WTC11 (cell line): ENCODE measurements around the gene SEBOX. TPM values are rescaled to one million over a fixed set of nuclear protein-coding genes. Genes with fewer than 3 reads are reported as not detected.

Experiments used
- ATAC-seq: fragments of 200-7000 bp; cut with Tn5 transposase; 2 replicates; pipeline ENCODE4 v1.10.0; 2021; ENCODE audit warnings: mild to moderate bottlenecking, moderate library complexity
- CTCF ChIA-PET: fragments of 300-600 bp; sonication (Branson Sonifier 250); formaldehyde crosslinking; loops from one replicate; lab custom pipeline; 2021; ENCODE audit warnings: antibody characterized with exemption; lab: Charles Lee
- POLR2A ChIA-PET: fragments of 350-600 bp; sonication (Branson Sonifier 250); formaldehyde crosslinking; loops from one replicate; lab custom pipeline; 2021; ENCODE audit warnings: antibody characterized with exemption; lab: Charles Lee
- DNase-seq: peaks from one replicate; pipeline ENCODE4 v3.0.0; 2021; ENCODE audit warnings: low spot score
- H3K27ac Mint-ChIP-seq: 2 replicates; pipeline ENCODE4 v1.8.0; 2021; ENCODE audit warnings: mixed read lengths
- H3K27me3 Mint-ChIP-seq: 2 replicates; pipeline ENCODE4 v1.8.0; 2021; ENCODE audit warnings: low read depth, mild to moderate bottlenecking, moderate library complexity, mixed read lengths
- H3K36me3 Mint-ChIP-seq: 2 replicates; pipeline ENCODE4 v1.8.0; 2021; ENCODE audit warnings: mixed read lengths
- H3K4me1 Mint-ChIP-seq: 2 replicates; pipeline ENCODE4 v1.8.0; 2022; ENCODE audit warnings: mixed read lengths
- H3K4me3 Mint-ChIP-seq: 2 replicates; pipeline ENCODE4 v1.8.0; 2021; ENCODE audit warnings: mild to moderate bottlenecking, moderate library complexity, mixed read lengths
- H3K9me3 Mint-ChIP-seq: 2 replicates; pipeline ENCODE4 v1.8.0; 2021; ENCODE audit warnings: mixed read lengths
- ARID4B ChIP-seq: sonication (generic); formaldehyde crosslinking; IDR thresholded peaks from 2 replicates; pipeline ENCODE4 v1.8.0; 2023; ENCODE audit warnings: missing genetic modification reagents, mild to moderate bottlenecking, borderline replicate concordance
- ATF6 ChIP-seq: sonication (generic); formaldehyde crosslinking; IDR thresholded peaks from 2 replicates; pipeline ENCODE4 v1.8.1; 2023; ENCODE audit warnings: mild to moderate bottlenecking, missing genetic modification reagents
- E2F5 ChIP-seq: sonication (generic); formaldehyde crosslinking; IDR thresholded peaks from 2 replicates; pipeline ENCODE4 v1.8.1; 2022; ENCODE audit warnings: mild to moderate bottlenecking, moderate library complexity, missing genetic modification reagents
- ETV6 ChIP-seq: sonication (generic); formaldehyde crosslinking; IDR thresholded peaks from 2 replicates; pipeline ENCODE4 v1.8.1; 2022; ENCODE audit warnings: mild to moderate bottlenecking, missing genetic modification reagents
- FOXK1 ChIP-seq: sonication (generic); formaldehyde crosslinking; IDR thresholded peaks from 2 replicates; pipeline ENCODE4 v1.8.0; 2022; ENCODE audit warnings: mild to moderate bottlenecking, moderate library complexity, missing genetic modification reagents
- FOXP4 ChIP-seq: sonication (generic); formaldehyde crosslinking; IDR thresholded peaks from 2 replicates; pipeline ENCODE4 v1.8.0; 2022; ENCODE audit warnings: mild to moderate bottlenecking, missing genetic modification reagents
- GTF2I ChIP-seq: fragments of 250-450 bp; sonication (Bioruptor Pico); conservative IDR thresholded peaks from 2 replicates; pipeline ENCODE4 v1.4.0; 2021; ENCODE audit warnings: mild to moderate bottlenecking
- HMGXB4 ChIP-seq: sonication (generic); formaldehyde crosslinking; IDR thresholded peaks from 2 replicates; pipeline ENCODE4 v1.8.1; 2023; ENCODE audit warnings: mild to moderate bottlenecking, moderate library complexity, missing genetic modification reagents
- SMAD3 ChIP-seq: sonication (generic); formaldehyde crosslinking; IDR thresholded peaks from 2 replicates; pipeline ENCODE4 v1.8.0; 2022; ENCODE audit warnings: missing genetic modification reagents, mild to moderate bottlenecking, borderline replicate concordance
- SP1 ChIP-seq: sonication (generic); formaldehyde crosslinking; conservative IDR thresholded peaks from 2 replicates; pipeline ENCODE4 v1.8.1; 2022; ENCODE audit warnings: missing genetic modification reagents
- TEAD1 ChIP-seq: sonication (generic); formaldehyde crosslinking; IDR thresholded peaks from 2 replicates; pipeline ENCODE4 v1.8.0; 2022; ENCODE audit warnings: mild to moderate bottlenecking, missing genetic modification reagents
- ZBTB43 ChIP-seq: sonication (generic); formaldehyde crosslinking; IDR thresholded peaks from 2 replicates; pipeline ENCODE4 v1.8.1; 2023; ENCODE audit warnings: mild to moderate bottlenecking, missing genetic modification reagents
- ZNF219 ChIP-seq: sonication (generic); formaldehyde crosslinking; IDR thresholded peaks from 2 replicates; pipeline ENCODE4 v1.8.0; 2023; ENCODE audit warnings: missing genetic modification reagents, mild to moderate bottlenecking, borderline replicate concordance
- ZNF317 ChIP-seq: sonication (generic); formaldehyde crosslinking; IDR thresholded peaks from 2 replicates; pipeline ENCODE4 v1.8.1; 2023; ENCODE audit warnings: low read depth, mild to moderate bottlenecking, moderate library complexity, missing genetic modification reagents, borderline replicate concordance
- ZNF423 ChIP-seq: fragments of 250-450 bp; sonication (Bioruptor Pico); IDR thresholded peaks from 2 replicates; pipeline ENCODE4 v2.1.2; 2022; ENCODE audit warnings: mild to moderate bottlenecking, moderate library complexity
- total RNA-seq: library from RNA; stranded (reverse); gene quantifications from 3 replicates; pipeline ENCODE4 v1.2.3, GENCODE V29; 2021

Gene SEBOX
- total RNA-seq, 1 experiment from 2014 or later = not detected

- H3K4me1 Mint-ChIP-seq = peaks cover 60% of the 10 kb centered on the region
- ChIA-PET CTCF (interaction anchor here (1.3 to 1.6 kb wide), 2 partner anchors 14 to 33 kb away, joined by 4 to 7 read pairs; partner anchors contain the start of gene VTN), POLR2A (interaction anchor here (1.0 kb wide), 1 partner anchor 14 kb away, joined by 5 read pairs; no protein-coding TSS in a partner anchor)
- H3K27me3 Mint-ChIP-seq = peaks cover 36% of the 10 kb centered on the region
- DNase-seq (no peak), ATAC-seq (no peak)
- TF ChIP-seq ZNF219 (CRISPR knock-in tag) (peak; percentile 10; the same call in 1 of the 2 replicates), E2F5 (CRISPR knock-in tag) (no peak), ATF6 (CRISPR knock-in tag) (no peak), ZNF317 (CRISPR knock-in tag) (no peak)
- no peaks in the 10 kb centered on the region for H3K9me3 Mint-ChIP-seq
- H3K4me3 Mint-ChIP-seq = no peak overlapping the region
- H3K27ac Mint-ChIP-seq = no peak overlapping the region
- 0 out of 2 replicates have a peak, but pooled peaks cover 3% of the 10 kb centered on the region for H3K36me3 Mint-ChIP-seq
Measured at GRCh38 chr17:28402844-28403243, 37.8 kb upstream of the SEBOX start.

GRCh38 chr17:28402224-28402630 is 37.2 kb upstream of the SEBOX start:
- CTCF ChIA-PET = interaction anchor here (0.7 to 1.6 kb wide), 4 partner anchors 9 to 32 kb away, joined by 3 to 7 read pairs (median 4); partner anchors contain the start of gene VTN
- Mint-ChIP-seq H3K4me3 (no peak overlapping the region), H3K9me3 (no peaks in the 10 kb centered on the region), H3K36me3 (0 out of 2 replicates have a peak, but pooled peaks cover 3% of the 10 kb centered on the region), H3K27me3 (peaks cover 36% of the 10 kb centered on the region), H3K4me1 (peaks cover 54% of the 10 kb centered on the region), H3K27ac (no peak overlapping the region)
- POLR2A ChIA-PET = interaction anchor here (1.0 kb wide), 1 partner anchor 13 kb away, joined by 5 read pairs; no protein-coding TSS in a partner anchor
- DNase-seq (no peak), ATAC-seq (peak; percentile 66)
- 0 out of 2 replicates have a peak, but pooled peaks have one; percentile 26 for TF ChIP-seq FOXK1 (CRISPR knock-in tag)
- TF ChIP-seq HMGXB4 (CRISPR knock-in tag) = no peak
- TF ChIP-seq ARID4B (CRISPR knock-in tag) = no peak
- TF ChIP-seq SP1 (CRISPR knock-in tag) = peak; percentile 69; the same call in 1 of the 2 replicates
- peak; percentile 65; the same call in 1 of the 2 replicates for TF ChIP-seq GTF2I (CRISPR knock-in tag)
- peak; percentile 56 for TF ChIP-seq ETV6 (CRISPR knock-in tag)
- TF ChIP-seq TEAD1 (CRISPR knock-in tag) = peak; percentile 82; the same call in 1 of the 2 replicates
- peak; percentile 98 for TF ChIP-seq ZNF423
- TF ChIP-seq ZBTB43 = 0 out of 2 replicates have a peak, but pooled peaks have one; percentile 31
- TF ChIP-seq SMAD3 (CRISPR knock-in tag) = no peak
- TF ChIP-seq FOXP4 = peak; percentile 65; the same call in 1 of the 2 replicates
